ENCODE data around the gene HHIPL1.

The HHIPL1 gene

DNA sequence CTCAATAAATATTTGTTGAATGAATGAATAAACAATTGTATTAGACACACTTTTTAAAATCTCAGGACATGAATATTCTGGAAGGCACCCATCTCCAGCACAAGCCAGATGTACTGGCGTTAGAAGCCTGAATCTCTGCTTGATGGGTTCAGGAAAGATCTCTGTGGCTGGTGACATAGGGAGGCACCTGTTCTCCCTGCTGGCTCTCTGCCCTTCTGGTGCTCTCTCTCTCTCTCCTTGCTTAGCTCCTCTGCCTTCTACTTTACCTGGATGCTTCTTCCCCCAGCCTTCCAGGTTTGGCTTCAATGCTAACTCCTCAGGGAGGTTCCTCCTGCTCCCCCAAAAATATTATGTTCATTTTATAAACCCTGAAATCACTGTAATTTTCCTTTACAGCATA is 40.7 kb downstream of the HHIPL1 start:
- no peak overlapping the region for H3K4me3 ChIP-seq (ENCODE audit: low read depth, low read length)
- no peaks in the 10 kb centered on the region; the same call in 1 of the 2 replicates for H3K27me3 ChIP-seq (ENCODE audit: control insufficient read depth, insufficient read depth, low read length)
- H3K27ac ChIP-seq (ENCODE audit: low read depth, low read length), result no peak overlapping the region
- peaks cover 9% of the 10 kb centered on the region; the same call in 1 of the 2 replicates for H3K4me1 ChIP-seq (ENCODE audit: control insufficient read depth, insufficient read depth, low read length)
- H3K36me3 ChIP-seq (ENCODE audit: control insufficient read depth, insufficient read depth, low read length), result no peaks in the 10 kb centered on the region
- no peak overlapping the region for H3K9ac ChIP-seq (ENCODE audit: low read depth, low read length)
- no peaks in the 10 kb centered on the region for H3K9me3 ChIP-seq (ENCODE audit: control insufficient read depth, insufficient read depth, low read length)

DNA sequence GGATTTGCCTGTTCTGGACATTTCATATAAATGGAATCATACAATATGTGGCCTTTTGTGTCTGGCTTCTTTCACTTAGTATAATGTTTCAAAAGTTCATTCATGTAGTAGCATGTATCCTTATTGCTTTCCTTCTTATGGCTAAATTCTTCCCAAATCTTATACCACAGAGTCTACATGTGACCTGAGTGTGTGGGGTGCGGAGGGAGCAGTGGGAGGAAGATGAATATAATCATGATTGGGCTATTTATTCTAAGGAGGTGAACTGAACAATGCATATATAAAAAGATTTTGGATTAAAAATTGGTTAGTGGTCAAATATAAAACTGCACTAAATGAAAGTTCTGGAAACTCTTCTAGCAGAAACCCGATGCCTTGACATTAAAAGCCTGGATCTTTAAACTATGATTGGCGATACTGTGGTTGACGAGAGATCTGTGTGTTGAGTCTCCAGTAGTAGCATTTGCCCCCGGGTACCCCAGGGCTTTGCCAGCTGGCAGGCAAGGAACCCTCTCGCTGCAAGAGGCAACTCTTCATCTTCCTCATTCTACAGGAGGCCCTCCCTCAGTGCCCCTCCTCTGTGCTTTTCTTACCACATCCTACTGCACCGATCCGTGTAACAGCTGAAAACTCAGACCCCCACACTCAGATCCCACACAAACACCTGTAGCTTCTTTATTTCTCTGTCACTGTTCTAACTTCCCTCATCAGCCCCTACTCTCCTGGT is 41.8 kb downstream of the HHIPL1 start:
- Histone ChIP-seq H3K4me1 (ENCODE audit: control insufficient read depth, insufficient read depth, low read length) (peaks cover 9% of the 10 kb centered on the region; the same call in 1 of the 2 replicates), H3K9ac (ENCODE audit: low read depth, low read length) (no peak overlapping the region), H3K27me3 (ENCODE audit: control insufficient read depth, insufficient read depth, low read length) (no peaks in the 10 kb centered on the region; the same call in 1 of the 2 replicates), H3K27ac (ENCODE audit: low read depth, low read length) (no peak overlapping the region), H3K4me3 (ENCODE audit: low read depth, low read length) (no peak overlapping the region), H3K36me3 (ENCODE audit: control insufficient read depth, insufficient read depth, low read length) (no peaks in the 10 kb centered on the region), H3K9me3 (ENCODE audit: control insufficient read depth, insufficient read depth, low read length) (no peaks in the 10 kb centered on the region)

DNA sequence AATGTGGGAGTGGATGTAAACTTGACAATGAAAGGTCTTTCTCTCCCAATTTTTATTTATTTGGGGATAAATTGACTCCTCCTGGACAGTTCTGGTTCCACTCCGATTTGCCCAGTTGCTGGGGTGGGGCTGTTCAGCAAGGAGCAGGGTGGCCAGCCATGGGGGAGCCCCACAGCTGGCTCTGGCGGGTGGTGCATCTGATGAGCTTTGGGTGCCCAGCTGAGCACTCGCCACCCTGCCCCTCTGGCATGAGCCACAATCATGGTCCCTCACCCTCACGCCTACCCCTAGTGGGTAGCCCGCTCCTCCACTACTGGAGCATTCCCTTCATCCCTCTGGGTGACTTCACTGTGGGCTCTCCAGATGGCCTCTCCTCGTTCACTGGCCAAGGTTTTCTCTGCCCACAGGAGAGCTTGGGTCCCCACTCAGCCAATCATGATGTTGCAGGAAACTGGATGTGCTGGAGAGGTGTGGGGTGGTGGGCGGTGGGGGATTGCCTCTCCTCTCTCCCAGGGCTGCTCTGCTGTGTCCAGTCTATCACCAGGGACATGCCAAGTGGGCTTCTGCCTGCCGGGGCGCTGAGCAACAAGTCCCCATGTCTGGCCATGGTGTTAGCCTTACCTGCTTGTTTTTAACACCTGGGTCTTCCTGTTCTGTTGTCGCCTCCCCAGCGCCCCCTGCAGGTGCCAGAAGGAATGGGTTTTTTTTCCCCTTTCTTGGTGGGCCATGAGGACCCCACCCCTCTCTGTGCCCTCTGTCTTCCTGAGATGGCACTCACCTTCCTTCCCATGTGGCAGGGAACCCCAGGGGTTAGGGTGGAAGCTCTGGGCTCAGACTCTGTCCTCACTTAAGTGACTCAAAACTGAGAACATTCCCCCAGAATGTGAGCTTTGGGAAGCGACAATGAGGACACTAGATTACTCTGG is 42.6 kb downstream of the HHIPL1 start:
- Histone ChIP-seq H3K4me3 (ENCODE audit: low read depth, low read length) (no peak overlapping the region), H3K9ac (ENCODE audit: low read depth, low read length) (no peak overlapping the region), H3K9me3 (ENCODE audit: control insufficient read depth, insufficient read depth, low read length) (no peaks in the 10 kb centered on the region), H3K36me3 (ENCODE audit: control insufficient read depth, insufficient read depth, low read length) (no peaks in the 10 kb centered on the region), H3K27me3 (ENCODE audit: control insufficient read depth, insufficient read depth, low read length) (no peaks in the 10 kb centered on the region; the same call in 1 of the 2 replicates), H3K4me1 (ENCODE audit: control insufficient read depth, insufficient read depth, low read length) (peaks cover 9% of the 10 kb centered on the region; the same call in 1 of the 2 replicates), H3K27ac (ENCODE audit: low read depth, low read length) (no peak overlapping the region)

DNA sequence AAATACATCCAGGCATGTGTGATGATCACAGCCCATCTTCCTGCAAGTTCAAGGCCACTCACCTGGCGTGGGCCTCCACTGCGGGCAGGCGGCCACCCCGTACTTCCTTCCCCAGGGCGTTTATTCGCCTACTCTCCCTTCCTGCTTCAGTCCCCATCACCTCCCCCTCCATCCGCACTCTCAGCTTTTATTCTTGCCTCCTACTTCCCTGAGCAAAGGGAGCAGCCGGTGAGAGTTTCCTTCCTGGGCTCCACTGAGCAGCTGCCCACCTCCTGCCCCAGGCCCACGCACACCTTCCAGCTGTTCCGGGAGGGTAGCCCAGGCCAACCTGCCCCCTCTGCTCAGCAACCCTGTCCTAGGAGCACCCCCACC is 43.3 kb downstream of the HHIPL1 start:
- H3K27me3 ChIP-seq (ENCODE audit: control insufficient read depth, insufficient read depth, low read length), result no peaks in the 10 kb centered on the region; the same call in 1 of the 2 replicates
- H3K4me1 ChIP-seq (ENCODE audit: control insufficient read depth, insufficient read depth, low read length), result peaks cover 9% of the 10 kb centered on the region; the same call in 1 of the 2 replicates
- no peak overlapping the region for H3K27ac ChIP-seq (ENCODE audit: low read depth, low read length)
- H3K9ac ChIP-seq (ENCODE audit: low read depth, low read length), result no peak overlapping the region
- H3K9me3 ChIP-seq (ENCODE audit: control insufficient read depth, insufficient read depth, low read length), result no peaks in the 10 kb centered on the region
- H3K36me3 ChIP-seq (ENCODE audit: control insufficient read depth, insufficient read depth, low read length), result no peaks in the 10 kb centered on the region
- H3K4me3 ChIP-seq (ENCODE audit: low read depth, low read length), result no peak overlapping the region

DNA sequence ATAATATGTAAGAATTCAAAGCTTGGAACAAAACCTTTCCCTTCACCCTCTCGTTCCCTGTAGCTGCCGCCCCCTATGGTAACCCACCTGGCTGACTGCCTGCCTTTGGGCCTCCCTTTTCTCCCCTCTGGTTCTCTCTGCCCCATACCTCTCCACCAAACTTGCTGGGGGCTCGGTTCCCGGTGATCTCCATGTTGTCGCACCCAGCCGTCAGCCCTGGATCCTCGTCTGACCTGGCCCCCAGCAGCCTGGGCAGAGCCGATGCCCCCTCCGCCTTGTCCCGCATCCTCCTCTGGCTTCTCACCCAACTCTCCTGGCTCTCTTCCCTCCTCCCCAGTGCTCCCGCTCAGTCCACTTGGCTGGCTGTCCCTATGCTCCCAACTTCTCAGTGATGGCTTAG is 43.7 kb downstream of the HHIPL1 start:
- no peak overlapping the region for H3K9ac ChIP-seq (ENCODE audit: low read depth, low read length)
- no peaks in the 10 kb centered on the region for H3K9me3 ChIP-seq (ENCODE audit: control insufficient read depth, insufficient read depth, low read length)
- H3K36me3 ChIP-seq (ENCODE audit: control insufficient read depth, insufficient read depth, low read length), result no peaks in the 10 kb centered on the region
- no peaks in the 10 kb centered on the region; the same call in 1 of the 2 replicates for H3K27me3 ChIP-seq (ENCODE audit: control insufficient read depth, insufficient read depth, low read length)
- H3K4me1 ChIP-seq (ENCODE audit: control insufficient read depth, insufficient read depth, low read length), result peaks cover 9% of the 10 kb centered on the region; the same call in 1 of the 2 replicates
- no peak overlapping the region for H3K27ac ChIP-seq (ENCODE audit: low read depth, low read length)
- no peak overlapping the region for H3K4me3 ChIP-seq (ENCODE audit: low read depth, low read length)

DNA sequence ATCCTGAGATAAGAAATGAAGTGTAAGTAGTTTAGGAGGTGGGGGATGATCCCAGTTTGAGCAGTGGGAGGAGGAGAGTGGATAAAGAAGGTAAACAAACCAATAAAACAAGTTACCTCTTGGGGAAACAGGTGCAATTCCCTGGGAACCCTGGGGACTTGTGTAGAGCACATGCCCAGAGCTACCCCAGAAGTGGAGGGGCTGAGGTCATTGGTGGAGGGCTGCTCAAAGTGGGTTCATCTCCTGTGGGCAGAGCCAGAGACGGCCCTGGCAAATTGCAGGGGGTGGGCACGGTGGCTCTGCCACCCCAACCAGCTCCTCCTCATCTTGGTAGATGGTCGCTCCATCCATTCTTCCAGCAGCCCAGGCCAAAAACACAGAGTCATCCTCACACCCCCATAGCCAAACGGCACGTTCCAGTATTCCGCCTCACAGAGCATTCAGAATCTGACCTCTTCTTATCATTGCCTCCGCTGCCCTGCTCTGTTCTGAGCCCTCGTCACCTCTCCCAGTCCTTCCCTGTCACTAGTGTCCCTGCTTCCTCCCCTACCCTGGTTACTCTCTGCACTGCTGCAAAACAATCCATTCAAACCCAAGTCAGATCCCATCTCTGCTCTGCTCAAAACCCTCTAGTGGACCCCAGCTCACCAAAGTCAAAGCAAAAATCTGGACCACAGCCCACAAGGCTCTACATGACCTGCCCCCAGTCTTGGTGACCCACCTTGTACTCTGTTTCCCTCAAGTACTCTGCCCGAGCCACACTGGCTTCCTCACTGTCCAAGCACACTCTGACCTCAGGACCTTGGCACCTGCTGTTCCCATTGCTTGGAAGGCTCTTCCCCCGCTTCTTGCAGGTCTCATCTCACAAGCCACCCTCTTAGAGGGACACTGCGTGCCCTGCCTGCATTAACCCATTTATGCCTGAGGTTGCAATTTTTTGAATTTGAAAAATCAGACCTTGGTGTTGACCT is 44.6 kb downstream of the HHIPL1 start:
- H3K27ac ChIP-seq (ENCODE audit: low read depth, low read length), result no peak overlapping the region
- H3K36me3 ChIP-seq (ENCODE audit: control insufficient read depth, insufficient read depth, low read length), result no peaks in the 10 kb centered on the region
- H3K4me1 ChIP-seq (ENCODE audit: control insufficient read depth, insufficient read depth, low read length), result peaks cover 9% of the 10 kb centered on the region; the same call in 1 of the 2 replicates
- no peaks in the 10 kb centered on the region; the same call in 1 of the 2 replicates for H3K27me3 ChIP-seq (ENCODE audit: control insufficient read depth, insufficient read depth, low read length)
- H3K9ac ChIP-seq (ENCODE audit: low read depth, low read length), result no peak overlapping the region
- H3K9me3 ChIP-seq (ENCODE audit: control insufficient read depth, insufficient read depth, low read length), result no peaks in the 10 kb centered on the region
- H3K4me3 ChIP-seq (ENCODE audit: low read depth, low read length), result no peak overlapping the region

DNA sequence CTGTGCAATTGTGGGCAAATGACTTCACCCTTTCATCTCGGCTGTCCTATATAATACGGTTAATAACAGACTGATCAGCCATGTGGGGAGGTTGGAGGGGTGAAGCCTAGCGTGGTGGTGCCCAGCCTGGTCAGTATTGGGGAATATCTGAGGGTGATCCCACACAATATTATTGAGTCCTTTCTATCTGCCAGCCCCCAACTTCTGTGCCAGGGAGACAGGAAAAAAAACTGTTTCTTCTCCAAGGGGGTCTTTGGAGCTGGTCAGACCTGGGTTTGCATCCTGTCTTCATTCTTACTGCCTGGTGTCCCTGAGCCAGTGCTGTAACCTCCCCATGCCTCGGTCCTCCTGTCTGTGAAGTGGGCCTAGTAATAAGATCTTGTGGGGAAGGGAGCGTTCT is 45.7 kb downstream of the HHIPL1 start:
- no peaks in the 10 kb centered on the region for H3K9me3 ChIP-seq (ENCODE audit: control insufficient read depth, insufficient read depth, low read length)
- H3K9ac ChIP-seq (ENCODE audit: low read depth, low read length), result no peak overlapping the region
- H3K36me3 ChIP-seq (ENCODE audit: control insufficient read depth, insufficient read depth, low read length), result no peaks in the 10 kb centered on the region
- H3K27me3 ChIP-seq (ENCODE audit: control insufficient read depth, insufficient read depth, low read length), result no peaks in the 10 kb centered on the region; the same call in 1 of the 2 replicates
- H3K4me1 ChIP-seq (ENCODE audit: control insufficient read depth, insufficient read depth, low read length), result peaks cover 6% of the 10 kb centered on the region; the same call in 1 of the 2 replicates
- no peak overlapping the region for H3K4me3 ChIP-seq (ENCODE audit: low read depth, low read length)
- H3K27ac ChIP-seq (ENCODE audit: low read depth, low read length), result no peak overlapping the region

DNA sequence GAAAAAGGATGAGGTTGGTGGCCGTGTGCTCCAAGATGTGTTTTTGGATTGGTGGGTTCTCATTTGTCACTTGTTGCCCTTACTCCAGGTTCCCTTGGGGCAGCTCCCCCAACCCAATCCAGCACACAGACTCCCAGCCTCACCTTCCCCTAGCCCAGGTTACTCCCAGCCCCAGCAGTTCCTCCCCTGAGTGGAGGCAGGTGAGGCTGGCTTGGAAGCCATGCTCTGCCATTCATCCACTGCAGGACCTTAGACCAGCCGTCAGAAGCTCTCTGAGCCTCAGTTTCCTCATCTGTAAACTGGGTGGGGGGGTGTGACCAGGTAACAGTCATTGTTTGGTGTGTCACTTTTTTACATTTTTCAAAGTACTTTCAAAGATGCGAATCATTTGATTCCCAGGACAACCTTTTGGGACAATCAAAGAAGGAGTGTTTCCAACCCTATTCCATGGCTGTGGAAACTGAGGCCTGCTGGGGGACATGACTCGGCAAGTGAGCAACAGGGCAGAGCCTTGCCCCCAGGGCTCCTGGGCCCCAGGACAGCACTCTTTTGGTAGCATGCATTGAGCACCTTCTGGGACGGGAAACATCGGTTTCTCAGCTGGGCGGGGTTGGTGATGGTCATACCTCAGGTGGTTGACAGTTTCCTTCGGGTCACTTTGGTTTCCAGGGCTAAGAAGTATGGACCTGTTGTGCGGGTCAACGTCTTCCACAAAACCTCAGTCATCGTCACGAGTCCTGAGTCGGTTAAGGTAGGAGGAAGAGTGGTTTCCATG is 46.4 kb downstream of the HHIPL1 start:
- no peaks in the 10 kb centered on the region for H3K36me3 ChIP-seq (ENCODE audit: control insufficient read depth, insufficient read depth, low read length)
- peaks cover 6% of the 10 kb centered on the region; the same call in 1 of the 2 replicates for H3K4me1 ChIP-seq (ENCODE audit: control insufficient read depth, insufficient read depth, low read length)
- H3K4me3 ChIP-seq (ENCODE audit: low read depth, low read length), result no peak overlapping the region
- no peaks in the 10 kb centered on the region for H3K9me3 ChIP-seq (ENCODE audit: control insufficient read depth, insufficient read depth, low read length)
- H3K9ac ChIP-seq (ENCODE audit: low read depth, low read length), result no peak overlapping the region
- no peaks in the 10 kb centered on the region for H3K27me3 ChIP-seq (ENCODE audit: control insufficient read depth, insufficient read depth, low read length)
- H3K27ac ChIP-seq (ENCODE audit: low read depth, low read length), result no peak overlapping the region

DNA sequence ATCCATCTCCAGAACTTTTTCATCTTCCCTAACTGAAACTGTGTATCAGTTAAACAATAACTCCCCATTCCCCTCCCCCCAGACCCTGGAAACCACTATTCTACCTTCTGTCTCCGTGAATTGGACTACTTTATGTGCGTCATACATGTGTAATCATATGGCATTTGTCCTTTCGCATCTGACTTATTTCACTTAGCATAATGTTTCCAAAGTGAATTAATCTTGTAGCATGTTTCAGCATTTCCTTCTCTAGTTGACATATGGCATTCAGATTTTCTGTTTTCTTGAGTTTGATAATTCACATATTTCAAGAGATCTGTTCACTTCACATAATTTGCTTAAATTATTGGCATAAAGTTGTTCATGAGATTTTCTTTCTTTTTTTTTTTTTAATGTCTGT is 49.0 kb downstream of the HHIPL1 start:
- no peaks in the 10 kb centered on the region for H3K9me3 ChIP-seq (ENCODE audit: control insufficient read depth, insufficient read depth, low read length)

DNA sequence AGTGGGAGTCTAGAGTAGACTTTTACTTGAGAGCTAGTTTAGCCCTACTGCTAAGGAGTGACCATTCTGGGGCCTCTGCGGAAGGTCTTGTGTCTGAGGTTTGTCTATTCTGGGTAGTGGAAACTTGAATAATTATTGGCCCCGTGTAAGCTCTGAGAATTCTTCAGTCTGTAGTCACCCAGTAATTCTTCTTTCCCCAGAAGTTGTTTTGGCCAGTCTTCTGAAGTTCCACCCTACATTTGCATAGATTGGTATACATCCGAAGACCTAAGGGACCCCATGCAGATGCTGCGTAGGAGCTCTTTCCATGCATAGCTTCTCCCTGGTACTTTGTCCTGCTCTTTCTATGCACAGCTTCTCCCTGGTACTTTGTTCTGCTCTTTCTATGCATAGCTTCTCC is 52.0 kb downstream of the HHIPL1 start:
- 0 out of 2 replicates have a peak, but pooled peaks cover 1% of the 10 kb centered on the region for H3K9me3 ChIP-seq (ENCODE audit: control insufficient read depth, insufficient read depth, low read length)
- H3K27ac ChIP-seq (ENCODE audit: low read depth, low read length), result no peak overlapping the region
- H3K36me3 ChIP-seq (ENCODE audit: control insufficient read depth, insufficient read depth, low read length), result no peaks in the 10 kb centered on the region
- H3K4me1 ChIP-seq (ENCODE audit: control insufficient read depth, insufficient read depth, low read length), result no peaks in the 10 kb centered on the region
- no peaks in the 10 kb centered on the region for H3K27me3 ChIP-seq (ENCODE audit: control insufficient read depth, insufficient read depth, low read length)
- H3K9ac ChIP-seq (ENCODE audit: low read depth, low read length), result no peak overlapping the region
- no peak overlapping the region for H3K4me3 ChIP-seq (ENCODE audit: low read depth, low read length)

More for the DNA sequence above, 49.0 kb downstream of the HHIPL1 start:
- Histone ChIP-seq H3K4me1 (ENCODE audit: control insufficient read depth, insufficient read depth, low read length) (no peaks in the 10 kb centered on the region), H3K36me3 (ENCODE audit: control insufficient read depth, insufficient read depth, low read length) (no peaks in the 10 kb centered on the region), H3K9ac (ENCODE audit: low read depth, low read length) (no peak overlapping the region), H3K4me3 (ENCODE audit: low read depth, low read length) (no peak overlapping the region), H3K27ac (ENCODE audit: low read depth, low read length) (no peak overlapping the region), H3K27me3 (ENCODE audit: control insufficient read depth, insufficient read depth, low read length) (no peaks in the 10 kb centered on the region)

All from HUES48 (cell line).